ENCODE data around the gene SGF29. TPM values are rescaled to one million over a fixed set of nuclear protein-coding genes. Genes with fewer than 3 reads are reported as not detected.

The SGF29 gene
- total and polyA plus RNA-seq, 9 of the 15 experiments (the other 6 are each of a cell fraction or from before 2014, with no cell fraction given), result 2.6 to 36.1 (median 21.2) TPM

- 0 out of 2 replicates have a peak, but pooled peaks have one; percentile 22 for TF ChIP-seq CREB3 (tag; conservative IDR thresholded peaks at IDR 0.05; ENCODE audit: low read depth)
- TF ChIP-seq HLTF (IDR thresholded peaks at IDR 0.05), result peak; percentile 69; the same call in 1 of the 2 replicates
- no peak for TF ChIP-seq ZNF280A (IDR thresholded peaks at IDR 0.05; ENCODE audit: low read depth, partially characterized antibody)
- TF ChIP-seq ZBTB17 (CRISPR knock-in tag; IDR thresholded peaks at IDR 0.05), result peak; percentile 66; the same call in 1 of the 2 replicates
- TF ChIP-seq ARNT (IDR thresholded peaks at IDR 0.05), result no peak
- no peak for TF ChIP-seq PHF21A (IDR thresholded peaks at IDR 0.05; ENCODE audit: borderline replicate concordance, low read depth)
- TF ChIP-seq ZKSCAN3 (CRISPR knock-in tag; IDR thresholded peaks at IDR 0.05), result no peak
- TF ChIP-seq CHD1 (IDR thresholded peaks at IDR 0.05; ENCODE audit: low read length), result no peak
- TF ChIP-seq ZBTB7A (IDR thresholded peaks at IDR 0.05; ENCODE audit: borderline replicate concordance, control insufficient read depth, low read depth, low read length), result peak; percentile 40; the same call in 1 of the 2 replicates
- TF ChIP-seq IRF2 (CRISPR knock-in tag; IDR thresholded peaks at IDR 0.05), result no peak
- no peak for TF ChIP-seq SIRT6 (IDR thresholded peaks at IDR 0.05; ENCODE audit: low read depth, low read length)
- no peak for TF ChIP-seq POLR2AphosphoS2 (IDR thresholded peaks at IDR 0.05; ENCODE audit: low read length)
- no peak for TF ChIP-seq HDAC6 (IDR thresholded peaks at IDR 0.05; ENCODE audit: low read depth, low read length)
- no peak for TF ChIP-seq ETV6 (IDR thresholded peaks at IDR 0.05; ENCODE audit: borderline replicate concordance in 1 of 2, low read depth in 2 of 2, low read length in 1 of 2)
- TF ChIP-seq ETV6 (CRISPR knock-in tag; IDR thresholded peaks at IDR 0.05; ENCODE audit: borderline replicate concordance), result no peak
- no peak for TF ChIP-seq ETV1 (tag; conservative IDR thresholded peaks at IDR 0.05; ENCODE audit: low read depth)
- TF ChIP-seq ZNF695 (CRISPR knock-in tag; IDR thresholded peaks at IDR 0.05), result no peak
- TF ChIP-seq ZFP36 (IDR thresholded peaks at IDR 0.05; ENCODE audit: low read depth, low read length, partially characterized antibody), result no peak
- TF ChIP-seq KLF16 (IDR thresholded peaks at IDR 0.05), result no peak
- no peak for TF ChIP-seq RUNX1 (IDR thresholded peaks at IDR 0.05; ENCODE audit: low read depth)
- TF ChIP-seq ZZZ3 (IDR thresholded peaks at IDR 0.05), result no peak
Measured at GRCh38 chr16:28553776-28554633, at the start of gene SGF29 (continued).
